ENCODE measurements around the gene MSI2.

Gene MSI2

DNA sequence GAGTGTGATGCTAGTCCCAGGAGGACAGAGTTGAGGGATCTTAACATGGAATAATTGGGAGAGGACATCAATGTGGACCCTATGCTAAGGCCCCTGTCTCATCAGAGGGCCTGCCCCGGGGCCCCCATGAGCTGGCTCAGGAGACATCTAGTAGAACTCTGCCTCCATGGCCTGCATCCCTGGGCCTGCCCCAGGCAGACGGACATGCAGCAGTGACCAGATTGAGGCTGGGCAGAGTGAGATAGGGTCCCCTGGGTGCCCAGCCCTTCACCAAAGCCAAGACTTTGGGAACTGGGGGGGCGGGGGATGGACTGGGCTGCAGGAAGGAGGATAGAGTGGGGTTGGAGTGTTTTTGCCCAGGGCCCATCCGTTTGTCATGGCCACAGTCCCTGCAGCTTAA lies 373.6 kb downstream of the MSI2 start:
- no peaks in the 10 kb centered on the region for H3K9me3 ChIP-seq (ENCODE audit: insufficient read depth, low read length)
- peaks cover 38% of the 10 kb centered on the region for H3K36me3 ChIP-seq (ENCODE audit: insufficient read depth, insufficient read length, low read length)
- no peaks in the 10 kb centered on the region for H3K27me3 ChIP-seq (ENCODE audit: insufficient read depth, insufficient read length)
- H3K9ac ChIP-seq (ENCODE audit: insufficient read length, low read depth) = no peak overlapping the region
- H3K4me3 ChIP-seq (ENCODE audit: insufficient read length, low read depth) = no peak overlapping the region
- H3K4me1 ChIP-seq (ENCODE audit: insufficient read depth, insufficient read length) = peaks cover 2% of the 10 kb centered on the region
- TF ChIP-seq YY1 (IDR thresholded peaks at IDR 0.05; ENCODE audit: insufficient read depth, insufficient read length) (no peak), SUZ12 (IDR thresholded peaks at IDR 0.05; ENCODE audit: extremely low read depth, insufficient read depth, insufficient read length) (no peak), ZNF274 (IDR thresholded peaks at IDR 0.05; ENCODE audit: low read depth, low read length) (no peak)
- no peak for DNase-seq (ENCODE audit: low read depth, low spot score)

DNA sequence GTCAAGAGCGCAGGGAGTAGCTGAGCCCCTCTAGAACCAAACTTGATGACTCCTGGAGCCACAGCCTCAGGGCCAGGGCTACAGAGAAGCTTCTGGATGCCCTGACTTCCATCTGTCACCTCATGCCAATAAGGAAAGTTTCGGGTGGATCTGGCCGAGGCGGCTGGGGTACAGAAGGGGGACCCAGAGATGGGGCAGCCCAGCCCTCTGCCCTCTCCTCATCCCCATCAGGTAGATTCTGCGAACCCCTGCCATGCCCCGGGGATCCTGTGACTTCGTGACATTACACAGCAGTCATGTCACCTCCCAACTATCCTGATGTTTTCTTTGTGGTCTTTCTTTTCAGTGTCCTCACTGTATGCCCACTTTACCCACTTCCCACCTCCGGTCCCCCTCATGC lies 374.4 kb downstream of the MSI2 start:
- no peaks in the 10 kb centered on the region for H3K27me3 ChIP-seq (ENCODE audit: insufficient read depth, insufficient read length)
- H3K4me1 ChIP-seq (ENCODE audit: insufficient read depth, insufficient read length) = peaks cover 3% of the 10 kb centered on the region
- no peak for TF ChIP-seq ZNF274 (IDR thresholded peaks at IDR 0.05; ENCODE audit: low read depth, low read length)
- TF ChIP-seq YY1 (IDR thresholded peaks at IDR 0.05; ENCODE audit: insufficient read depth, insufficient read length) = no peak
- no peak for TF ChIP-seq SUZ12 (IDR thresholded peaks at IDR 0.05; ENCODE audit: extremely low read depth, insufficient read depth, insufficient read length)
- peaks cover 39% of the 10 kb centered on the region for H3K36me3 ChIP-seq (ENCODE audit: insufficient read depth, insufficient read length, low read length)
- no peak for DNase-seq (ENCODE audit: low read depth, low spot score)
- H3K9me3 ChIP-seq (ENCODE audit: insufficient read depth, low read length) = no peaks in the 10 kb centered on the region
- no peak overlapping the region for H3K9ac ChIP-seq (ENCODE audit: insufficient read length, low read depth)
- no peak overlapping the region for H3K4me3 ChIP-seq (ENCODE audit: insufficient read length, low read depth)

DNA sequence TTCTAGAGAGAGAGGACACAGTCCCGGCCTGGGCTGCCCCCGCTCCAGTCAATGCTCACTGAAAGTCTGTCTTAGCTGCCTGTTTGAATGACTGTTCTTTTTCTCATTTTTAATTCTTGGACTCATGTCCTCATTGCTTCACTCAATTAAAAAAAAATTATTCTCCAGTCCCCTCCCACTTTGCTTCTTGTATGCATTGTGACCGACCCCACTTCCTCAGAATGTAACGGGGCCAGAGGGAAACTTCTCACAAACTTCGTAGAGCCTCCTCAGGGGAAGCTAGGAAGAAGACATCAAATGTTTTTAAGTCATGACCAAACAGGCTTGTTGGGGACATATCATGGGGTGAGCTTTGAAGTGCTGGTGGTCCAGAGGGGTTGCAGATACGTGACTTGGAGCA lies 375.5 kb downstream of the MSI2 start:
- DNase-seq (ENCODE audit: low read depth, low spot score) = no peak
- H3K36me3 ChIP-seq (ENCODE audit: insufficient read depth, insufficient read length, low read length) = peaks cover 38% of the 10 kb centered on the region
- H3K27me3 ChIP-seq (ENCODE audit: insufficient read depth, insufficient read length) = no peaks in the 10 kb centered on the region
- H3K9ac ChIP-seq (ENCODE audit: insufficient read length, low read depth) = no peak overlapping the region
- H3K4me1 ChIP-seq (ENCODE audit: insufficient read depth, insufficient read length) = peaks cover 6% of the 10 kb centered on the region
- TF ChIP-seq YY1 (IDR thresholded peaks at IDR 0.05; ENCODE audit: insufficient read depth, insufficient read length) (no peak), ZNF274 (IDR thresholded peaks at IDR 0.05; ENCODE audit: low read depth, low read length) (no peak), SUZ12 (IDR thresholded peaks at IDR 0.05; ENCODE audit: extremely low read depth, insufficient read depth, insufficient read length) (no peak)
- no peak overlapping the region for H3K4me3 ChIP-seq (ENCODE audit: insufficient read length, low read depth)
- H3K9me3 ChIP-seq (ENCODE audit: insufficient read depth, low read length) = no peaks in the 10 kb centered on the region

DNA sequence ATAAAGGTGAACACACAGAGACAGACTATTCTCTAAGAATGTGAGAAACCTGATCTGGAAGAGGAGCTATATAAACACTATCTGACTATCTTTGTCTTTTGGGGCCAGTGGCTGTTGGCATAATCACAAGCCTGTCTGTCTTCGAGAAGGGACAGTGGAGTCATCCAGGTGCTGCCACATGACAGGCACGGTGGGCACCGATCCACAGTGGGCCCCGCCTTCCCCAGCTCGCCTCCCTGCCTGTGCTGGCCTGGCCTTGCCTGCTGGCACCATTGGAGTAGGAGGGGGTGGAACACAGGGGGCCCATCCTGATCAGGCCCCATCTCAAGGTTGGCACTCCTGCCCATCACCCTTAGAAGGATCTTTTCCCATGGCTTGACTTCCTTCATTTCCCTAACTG lies 376.0 kb downstream of the MSI2 start:
- H3K36me3 ChIP-seq (ENCODE audit: insufficient read depth, insufficient read length, low read length) = peaks cover 36% of the 10 kb centered on the region
- TF ChIP-seq YY1 (IDR thresholded peaks at IDR 0.05; ENCODE audit: insufficient read depth, insufficient read length) (no peak), SUZ12 (IDR thresholded peaks at IDR 0.05; ENCODE audit: extremely low read depth, insufficient read depth, insufficient read length) (no peak), ZNF274 (IDR thresholded peaks at IDR 0.05; ENCODE audit: low read depth, low read length) (no peak)
- H3K4me1 ChIP-seq (ENCODE audit: insufficient read depth, insufficient read length) = peaks cover 6% of the 10 kb centered on the region

DNA sequence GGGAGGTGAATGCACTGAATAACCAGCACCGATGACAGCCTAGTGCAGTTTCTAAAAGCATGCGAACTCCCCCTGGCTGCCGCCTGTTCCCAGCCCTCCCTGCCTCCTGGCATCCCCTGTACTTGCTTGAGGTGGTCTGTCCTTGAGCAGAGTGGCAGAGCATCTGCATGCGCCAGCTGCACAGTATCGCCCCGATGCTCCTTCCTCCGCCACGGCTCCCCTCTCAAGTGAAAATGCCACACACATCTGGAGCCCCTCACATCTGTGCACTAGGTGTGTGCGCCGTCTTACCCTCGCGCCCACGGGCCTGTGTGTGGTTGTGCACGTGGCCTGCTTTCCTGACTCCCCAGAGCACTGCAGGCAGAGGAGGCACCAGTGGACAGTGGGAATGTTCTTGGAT lies 376.9 kb downstream of the MSI2 start:
- Histone ChIP-seq H3K36me3 (ENCODE audit: insufficient read depth, insufficient read length, low read length) (peaks cover 33% of the 10 kb centered on the region), H3K9me3 (ENCODE audit: insufficient read depth, low read length) (no peaks in the 10 kb centered on the region), H3K4me3 (ENCODE audit: insufficient read length, low read depth) (no peak overlapping the region), H3K9ac (ENCODE audit: insufficient read length, low read depth) (no peak overlapping the region), H3K4me1 (ENCODE audit: insufficient read depth, insufficient read length) (peaks cover 6% of the 10 kb centered on the region), H3K27me3 (ENCODE audit: insufficient read depth, insufficient read length) (no peaks in the 10 kb centered on the region)
- DNase-seq (ENCODE audit: low read depth, low spot score) = no peak
- TF ChIP-seq ZNF274 (IDR thresholded peaks at IDR 0.05; ENCODE audit: low read depth, low read length) (no peak), YY1 (IDR thresholded peaks at IDR 0.05; ENCODE audit: insufficient read depth, insufficient read length) (no peak), SUZ12 (IDR thresholded peaks at IDR 0.05; ENCODE audit: extremely low read depth, insufficient read depth, insufficient read length) (no peak)

More for the DNA sequence above, 376.0 kb downstream of the MSI2 start:
- H3K9me3 ChIP-seq (ENCODE audit: insufficient read depth, low read length) = no peaks in the 10 kb centered on the region
- H3K27me3 ChIP-seq (ENCODE audit: insufficient read depth, insufficient read length) = no peaks in the 10 kb centered on the region
- DNase-seq (ENCODE audit: low read depth, low spot score) = no peak
- no peak overlapping the region for H3K4me3 ChIP-seq (ENCODE audit: insufficient read length, low read depth)
- H3K9ac ChIP-seq (ENCODE audit: insufficient read length, low read depth) = no peak overlapping the region

DNA sequence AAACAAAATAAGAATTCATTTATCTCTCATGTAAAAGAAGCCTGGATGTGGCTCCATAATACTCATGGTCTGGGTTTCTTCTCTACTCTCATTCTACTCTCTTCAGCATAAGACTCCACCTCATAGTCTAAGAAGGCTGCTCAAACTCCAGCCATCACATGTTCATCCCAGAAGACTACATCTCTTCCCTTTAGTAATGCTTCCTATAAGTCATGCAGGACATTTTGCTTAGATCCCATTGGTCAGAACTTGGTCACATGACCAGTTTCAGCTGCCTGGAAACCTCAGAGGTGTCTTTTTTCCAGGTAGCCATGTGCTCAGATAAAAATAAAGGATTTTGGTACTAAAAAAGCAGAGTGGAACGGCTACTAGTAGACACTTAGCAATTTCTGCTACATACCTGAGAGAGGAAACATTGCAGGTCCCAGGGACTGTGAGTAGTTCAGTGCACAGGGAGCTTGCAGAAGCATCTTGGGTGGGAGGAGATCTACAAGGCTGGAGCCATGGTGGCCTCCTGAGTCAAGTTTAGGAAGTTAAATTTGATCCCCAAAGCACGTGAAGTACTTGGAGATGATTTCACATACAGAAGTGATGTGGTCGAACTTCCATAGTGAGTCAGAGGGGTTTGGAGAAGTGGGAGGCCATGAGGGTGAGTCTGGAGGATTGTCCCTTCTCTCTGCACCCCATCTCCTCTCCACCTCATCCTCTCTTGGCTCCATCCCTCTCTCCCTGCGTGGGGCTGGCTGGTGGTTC lies 378.6 kb downstream of the MSI2 start:
- H3K9me3 ChIP-seq (ENCODE audit: insufficient read depth, low read length) = no peaks in the 10 kb centered on the region
- H3K27me3 ChIP-seq (ENCODE audit: insufficient read depth, insufficient read length) = no peaks in the 10 kb centered on the region
- peaks cover 24% of the 10 kb centered on the region for H3K36me3 ChIP-seq (ENCODE audit: insufficient read depth, insufficient read length, low read length)
- no peak overlapping the region for H3K4me3 ChIP-seq (ENCODE audit: insufficient read length, low read depth)
- DNase-seq (ENCODE audit: low read depth, low spot score) = no peak
- H3K4me1 ChIP-seq (ENCODE audit: insufficient read depth, insufficient read length) = peaks cover 6% of the 10 kb centered on the region
- no peak overlapping the region for H3K9ac ChIP-seq (ENCODE audit: insufficient read length, low read depth)
- TF ChIP-seq YY1 (IDR thresholded peaks at IDR 0.05; ENCODE audit: insufficient read depth, insufficient read length) = no peak
- TF ChIP-seq ZNF274 (IDR thresholded peaks at IDR 0.05; ENCODE audit: low read depth, low read length) = no peak
- no peak for TF ChIP-seq SUZ12 (IDR thresholded peaks at IDR 0.05; ENCODE audit: extremely low read depth, insufficient read depth, insufficient read length)

DNA sequence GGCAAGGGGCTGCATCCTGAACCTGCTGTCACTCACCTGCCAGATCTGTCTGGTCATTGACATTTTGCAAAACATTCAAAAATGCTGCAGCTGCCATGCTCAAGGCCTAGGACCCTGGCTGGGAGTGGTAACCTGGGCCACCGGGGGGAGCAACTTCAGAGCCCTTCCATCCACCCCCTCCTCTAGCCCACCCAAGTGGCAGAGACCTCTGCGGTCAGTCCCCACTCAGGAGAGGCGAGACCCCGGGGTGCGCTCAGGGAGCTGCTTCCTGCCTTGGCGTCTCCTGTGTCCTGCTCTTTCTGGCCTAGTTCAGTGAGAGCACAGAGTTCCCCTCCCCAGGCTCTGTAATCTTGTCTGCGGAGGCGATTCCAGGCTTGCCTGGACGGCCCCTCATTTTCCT lies 380.0 kb downstream of the MSI2 start:
- DNase-seq (ENCODE audit: low read depth, low spot score) = no peak
- no peak overlapping the region for H3K9ac ChIP-seq (ENCODE audit: insufficient read length, low read depth)
- H3K4me3 ChIP-seq (ENCODE audit: insufficient read length, low read depth) = no peak overlapping the region
- no peak for TF ChIP-seq YY1 (IDR thresholded peaks at IDR 0.05; ENCODE audit: insufficient read depth, insufficient read length)
- no peak for TF ChIP-seq SUZ12 (IDR thresholded peaks at IDR 0.05; ENCODE audit: extremely low read depth, insufficient read depth, insufficient read length)
- no peak for TF ChIP-seq ZNF274 (IDR thresholded peaks at IDR 0.05; ENCODE audit: low read depth, low read length)
- H3K36me3 ChIP-seq (ENCODE audit: insufficient read depth, insufficient read length, low read length) = peaks cover 15% of the 10 kb centered on the region
- H3K4me1 ChIP-seq (ENCODE audit: insufficient read depth, insufficient read length) = peaks cover 6% of the 10 kb centered on the region
- H3K9me3 ChIP-seq (ENCODE audit: insufficient read depth, low read length) = no peaks in the 10 kb centered on the region
- no peaks in the 10 kb centered on the region for H3K27me3 ChIP-seq (ENCODE audit: insufficient read depth, insufficient read length)
